Hepatocyte (in vitro differentiated cells): Measurements from ENCODE around the gene TPK1.

Experiments used
- CTCF ChIP-seq: fragments of 200-600 bp; sonication (generic); IDR thresholded peaks from 2 replicates; pipeline ENCODE4 v1.5.1; 2016; ENCODE audit warnings: antibody characterized with exemption, mild to moderate bottlenecking; ENCODE audit not compliant: poor library complexity
- EZH2 ChIP-seq: fragments of 200-600 bp; sonication (generic); IDR thresholded peaks from 2 replicates; pipeline ENCODE4 v1.6.1; 2016; ENCODE audit warnings: antibody characterized with exemption, mild to moderate bottlenecking, borderline replicate concordance

GRCh38 chr7:144866189-144866588 lies 30.3 kb upstream of the TPK1 start:
- no peak for TF ChIP-seq CTCF
- TF ChIP-seq EZH2: no peak
